ENCODE results near the gene PGAP3. TPM values are rescaled to one million over a fixed set of nuclear protein-coding genes. Genes with fewer than 3 reads are reported as not detected.
"Not testable (repeated sequence)": the region's sequence is repeated elsewhere in the genome, so short reads cannot be mapped to it uniquely, and the experiment has no call there.

The PGAP3 gene, protein sequence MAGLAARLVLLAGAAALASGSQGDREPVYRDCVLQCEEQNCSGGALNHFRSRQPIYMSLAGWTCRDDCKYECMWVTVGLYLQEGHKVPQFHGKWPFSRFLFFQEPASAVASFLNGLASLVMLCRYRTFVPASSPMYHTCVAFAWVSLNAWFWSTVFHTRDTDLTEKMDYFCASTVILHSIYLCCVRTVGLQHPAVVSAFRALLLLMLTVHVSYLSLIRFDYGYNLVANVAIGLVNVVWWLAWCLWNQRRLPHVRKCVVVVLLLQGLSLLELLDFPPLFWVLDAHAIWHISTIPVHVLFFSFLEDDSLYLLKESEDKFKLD
- 5.4 and 13.1 TPM in 2 replicates for total RNA-seq (2014; rRNA removed; shearing (Covaris generic); ENCODE audit: low replicate concordance)

DNA sequence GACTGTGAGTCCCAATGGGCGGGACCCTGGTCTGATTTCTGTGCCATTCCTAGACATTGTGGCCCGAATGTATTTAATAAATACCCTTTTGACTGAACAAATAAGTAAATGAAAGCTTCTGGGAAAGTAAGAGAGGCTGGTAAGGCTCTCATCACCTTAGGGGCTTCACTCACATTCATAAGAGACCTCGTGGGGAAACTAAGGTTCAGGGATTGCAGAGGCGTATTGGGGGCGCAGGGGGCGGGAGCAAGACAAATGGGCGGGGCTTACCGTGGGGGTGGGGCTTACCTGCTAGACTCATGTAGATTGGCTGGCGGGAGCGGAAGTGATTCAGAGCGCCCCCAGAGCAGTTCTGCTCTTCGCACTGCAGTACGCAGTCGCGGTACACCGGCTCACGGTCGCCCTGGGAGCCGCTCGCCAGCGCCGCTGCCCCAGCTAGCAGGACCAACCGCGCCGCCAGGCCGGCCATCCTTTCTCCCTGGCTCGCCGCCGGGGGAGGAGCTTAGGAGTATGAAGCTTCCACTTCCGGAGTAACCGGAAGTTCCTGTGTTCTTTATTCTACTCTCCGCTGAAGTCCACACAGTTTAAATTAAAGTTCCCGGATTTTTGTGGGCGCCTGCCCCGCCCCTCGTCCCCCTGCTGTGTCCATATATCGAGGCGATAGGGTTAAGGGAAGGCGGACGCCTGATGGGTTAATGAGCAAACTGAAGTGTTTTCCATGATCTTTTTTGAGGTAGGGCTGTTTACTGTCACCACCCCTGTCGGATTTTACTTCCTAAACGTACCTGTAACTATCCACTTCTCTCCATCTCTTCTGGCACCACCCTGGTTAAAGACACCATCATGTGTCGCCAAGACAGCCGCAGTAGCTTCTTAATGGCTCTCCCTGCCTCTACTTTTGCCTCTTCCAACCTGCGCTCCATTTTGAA lies at the start of gene PGAP3:
Gene PGAP3, minus strand, starts transcription at position 512 of the 929 bp plus-strand sequence. Its CDS starts 43 bp downstream, at position 469.
- peak; percentile 96 for DNase-seq (ENCODE audit: low read depth)
- in situ Hi-C loops (cut with HindIII; ENCODE audit: low pct_unique_long_range_greater_than_20kb, low sequenced_read_pairs) = loop anchor here (25.0 kb wide), 1 partner anchor 151 kb away; no protein-coding TSS in a partner anchor

DNA sequence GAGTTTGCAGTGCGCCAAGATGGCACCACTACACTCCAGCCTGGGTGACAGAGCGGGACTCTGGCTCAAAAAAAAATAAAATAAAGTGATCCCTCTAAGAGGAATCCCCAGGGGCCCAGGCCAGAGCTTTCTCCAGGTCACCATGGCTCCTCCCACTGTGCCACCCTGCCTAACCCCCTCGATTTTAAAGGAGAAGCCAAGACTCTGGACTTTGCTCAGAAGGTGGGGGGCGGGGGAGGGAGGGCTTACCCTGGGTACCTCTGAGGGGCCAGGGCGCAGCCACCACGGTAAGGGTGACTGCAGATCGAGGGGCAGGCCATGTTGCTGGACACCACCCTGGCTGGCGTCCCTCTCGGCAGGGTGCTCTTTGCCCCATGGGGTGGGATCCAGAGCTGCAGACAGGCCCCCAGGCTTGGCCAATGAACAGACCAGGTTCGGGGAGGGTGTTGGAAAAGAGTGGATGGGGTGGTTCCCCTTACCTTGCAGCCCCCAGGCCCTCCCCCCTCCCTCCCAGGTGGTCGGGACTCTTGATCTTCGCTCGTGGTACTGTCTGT lies 49.4 kb upstream of the PGAP3 start:
- in situ Hi-C loops (cut with HindIII; ENCODE audit: low pct_unique_long_range_greater_than_20kb, low sequenced_read_pairs) = no loop called here
- DNase-seq (ENCODE audit: low read depth) = no peak

DNA sequence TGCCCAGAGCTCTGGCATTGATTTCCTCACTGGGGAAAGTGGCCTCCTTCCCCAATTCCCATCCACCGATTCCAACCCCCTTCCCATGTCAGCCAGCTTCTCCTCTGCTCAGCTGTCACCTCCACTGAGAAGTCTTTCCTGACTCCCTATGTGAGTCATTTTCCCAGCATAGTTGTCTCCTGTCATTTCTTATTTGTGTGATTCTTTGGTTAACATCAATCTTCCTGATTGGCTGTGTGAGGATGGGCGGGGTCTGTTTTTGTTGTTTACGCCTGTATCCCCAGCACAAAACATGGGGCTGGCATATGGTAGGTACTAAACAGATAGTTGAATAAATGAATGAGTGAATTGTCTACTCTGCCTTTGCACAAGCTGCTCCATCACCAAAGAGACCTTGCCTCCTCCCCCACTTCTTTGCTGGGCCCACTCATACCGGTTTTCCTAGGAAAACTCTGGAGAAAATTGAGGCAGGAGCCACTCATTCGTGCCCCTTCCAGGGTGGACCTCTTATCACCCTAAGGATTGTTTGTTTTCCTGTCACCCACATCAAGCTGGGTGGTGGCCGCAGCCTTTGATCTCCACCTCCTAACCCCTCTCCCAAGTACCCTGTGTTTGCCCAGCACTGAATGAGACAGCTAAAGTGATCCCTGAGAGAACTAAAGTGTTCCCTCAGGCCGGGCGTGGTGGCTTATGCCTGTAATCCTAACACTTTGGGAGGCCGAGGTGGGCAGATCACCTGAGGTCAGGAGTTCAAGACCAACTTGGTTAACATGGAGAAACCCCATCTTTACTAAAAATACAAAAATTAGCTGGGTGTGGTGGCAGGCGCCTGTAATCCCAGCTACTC lies 48.7 kb upstream of the PGAP3 start:
- DNase-seq (ENCODE audit: low read depth) = no peak
- in situ Hi-C loops (cut with HindIII; ENCODE audit: low pct_unique_long_range_greater_than_20kb, low sequenced_read_pairs) = no loop called here

DNA sequence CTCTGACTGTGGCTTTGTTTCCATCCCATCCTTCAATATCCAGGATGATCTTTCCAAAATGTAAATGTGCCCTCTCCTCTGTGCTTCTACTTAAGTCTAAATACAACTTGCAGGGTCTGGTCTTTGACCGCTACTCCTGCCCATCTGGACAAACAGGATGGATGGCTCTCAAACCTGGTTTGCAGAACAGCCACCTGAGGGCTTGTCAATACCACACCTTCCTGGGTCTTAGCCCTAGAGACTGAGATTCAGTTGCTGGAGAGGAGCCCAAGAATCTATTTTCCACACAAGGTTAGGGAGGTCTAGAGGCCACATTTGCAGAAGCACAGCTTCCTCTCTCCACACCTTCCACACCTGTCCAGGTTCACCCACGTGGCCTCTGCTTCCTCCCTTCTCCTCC lies 48.0 kb upstream of the PGAP3 start:
- DNase-seq (ENCODE audit: low read depth) = no peak
- in situ Hi-C loops (cut with HindIII; ENCODE audit: low pct_unique_long_range_greater_than_20kb, low sequenced_read_pairs) = no loop called here

DNA sequence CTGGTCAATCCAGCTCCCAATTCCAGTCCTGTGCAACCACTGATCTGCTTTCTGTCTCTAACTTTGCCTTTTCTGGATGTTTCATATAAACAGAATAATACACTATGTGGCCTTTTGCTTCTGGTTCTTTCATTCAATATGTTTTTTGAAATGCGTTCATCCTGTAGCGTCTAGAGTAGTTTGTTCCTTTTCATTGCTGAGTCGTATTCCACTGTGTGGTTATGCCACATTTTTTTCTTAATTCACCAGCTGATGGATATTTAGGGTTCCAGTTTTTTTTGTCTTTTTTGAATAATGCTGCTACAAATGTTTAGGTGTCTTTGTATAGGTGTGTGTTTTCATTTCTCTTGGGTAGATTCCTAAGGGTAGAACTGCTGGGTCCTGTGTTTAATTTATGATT lies 44.7 kb upstream of the PGAP3 start:
- in situ Hi-C loops (cut with HindIII; ENCODE audit: low pct_unique_long_range_greater_than_20kb, low sequenced_read_pairs) = no loop called here
- no peak for DNase-seq (ENCODE audit: low read depth)

DNA sequence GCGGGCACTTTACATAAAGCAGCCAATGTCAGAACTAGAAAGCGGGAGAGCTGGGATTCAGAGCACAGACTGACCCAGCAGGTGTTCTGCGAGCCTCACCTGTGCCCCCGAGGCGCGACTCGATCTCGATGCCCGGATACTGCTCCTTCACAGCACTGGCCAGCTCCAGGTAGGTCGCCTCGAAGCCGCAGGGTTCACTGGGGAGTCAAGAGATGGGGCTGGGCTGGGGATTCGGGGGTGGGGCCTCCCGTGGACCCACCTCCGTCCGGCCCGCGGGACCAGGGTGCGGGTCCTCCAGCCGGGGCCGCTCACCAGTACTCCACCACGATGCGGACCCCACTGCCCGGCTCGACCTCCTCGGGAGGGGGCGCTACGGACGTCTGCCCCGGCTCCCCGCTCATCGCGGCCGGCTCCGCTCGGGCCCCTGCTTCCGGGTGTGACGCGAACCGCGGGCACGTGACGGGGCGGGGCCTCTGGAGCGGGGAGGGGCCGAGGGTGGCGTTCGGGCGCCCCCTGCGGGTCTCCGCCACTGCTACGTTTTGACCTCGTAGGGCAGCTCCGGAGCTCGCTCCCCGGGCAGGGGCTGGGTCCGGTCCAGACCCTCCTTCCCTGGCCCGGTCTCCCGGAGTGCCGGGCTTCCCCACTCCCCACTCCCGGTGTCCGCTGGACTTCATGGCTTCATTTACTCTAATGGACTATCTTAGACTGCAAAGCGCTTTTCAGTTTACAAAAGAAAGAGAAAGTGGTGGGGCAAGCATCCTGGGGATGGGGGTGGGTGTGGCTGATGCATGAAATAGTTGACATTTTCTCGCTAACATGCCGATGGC lies 42.5 kb upstream of the PGAP3 start, which contains the start of gene MIEN1:
Gene MIEN1, minus strand, starts transcription at position 438 of the 827 bp plus-strand sequence. Its CDS starts 37 bp downstream, at position 401.
- DNase-seq (ENCODE audit: low read depth) = peak; percentile 85
- in situ Hi-C loops (cut with HindIII; ENCODE audit: low pct_unique_long_range_greater_than_20kb, low sequenced_read_pairs) = no loop called here

DNA sequence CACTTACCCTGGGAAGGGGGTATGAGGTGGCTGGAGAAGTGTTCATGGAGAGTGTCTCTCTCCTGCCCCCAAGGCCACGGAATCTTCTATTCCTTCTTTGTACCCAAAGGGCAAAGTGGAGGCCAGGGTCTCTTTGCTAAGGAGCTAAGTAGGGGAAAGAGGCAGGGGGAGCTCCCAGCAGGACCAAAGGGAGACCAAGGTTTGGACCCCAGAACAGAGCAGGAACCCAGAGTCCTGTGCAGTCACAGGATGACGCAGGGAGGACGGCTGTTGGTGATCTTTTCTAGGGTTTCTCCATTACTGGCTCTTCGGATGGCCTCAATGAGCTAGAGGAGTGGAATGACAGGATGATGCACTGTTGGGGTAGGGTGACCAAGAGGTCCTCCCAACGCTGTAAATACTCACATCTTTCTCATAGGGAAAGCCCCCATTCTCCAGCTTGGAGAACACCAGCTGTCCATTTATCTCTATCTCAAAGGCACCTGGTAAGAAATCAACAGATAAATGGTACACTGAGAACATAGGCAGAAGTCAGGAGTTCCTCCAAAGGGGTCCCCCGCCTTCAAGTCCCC lies 41.5 kb upstream of the PGAP3 start:
- no peak for DNase-seq (ENCODE audit: low read depth)
- in situ Hi-C loops (cut with HindIII; ENCODE audit: low pct_unique_long_range_greater_than_20kb, low sequenced_read_pairs) = no loop called here

DNA sequence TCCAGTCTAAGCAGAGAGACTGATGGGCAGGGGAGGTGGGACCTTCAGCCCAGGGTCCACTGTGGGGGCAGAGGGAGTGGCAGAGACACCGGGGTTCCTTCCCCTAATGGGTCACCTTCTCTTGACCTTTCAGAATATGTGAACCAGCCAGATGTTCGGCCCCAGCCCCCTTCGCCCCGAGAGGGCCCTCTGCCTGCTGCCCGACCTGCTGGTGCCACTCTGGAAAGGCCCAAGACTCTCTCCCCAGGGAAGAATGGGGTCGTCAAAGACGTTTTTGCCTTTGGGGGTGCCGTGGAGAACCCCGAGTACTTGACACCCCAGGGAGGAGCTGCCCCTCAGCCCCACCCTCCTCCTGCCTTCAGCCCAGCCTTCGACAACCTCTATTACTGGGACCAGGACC lies 39.7 kb upstream of the PGAP3 start:
- DNase-seq (ENCODE audit: low read depth) = no peak
- in situ Hi-C loops (cut with HindIII; ENCODE audit: low pct_unique_long_range_greater_than_20kb, low sequenced_read_pairs) = no loop called here

DNA sequence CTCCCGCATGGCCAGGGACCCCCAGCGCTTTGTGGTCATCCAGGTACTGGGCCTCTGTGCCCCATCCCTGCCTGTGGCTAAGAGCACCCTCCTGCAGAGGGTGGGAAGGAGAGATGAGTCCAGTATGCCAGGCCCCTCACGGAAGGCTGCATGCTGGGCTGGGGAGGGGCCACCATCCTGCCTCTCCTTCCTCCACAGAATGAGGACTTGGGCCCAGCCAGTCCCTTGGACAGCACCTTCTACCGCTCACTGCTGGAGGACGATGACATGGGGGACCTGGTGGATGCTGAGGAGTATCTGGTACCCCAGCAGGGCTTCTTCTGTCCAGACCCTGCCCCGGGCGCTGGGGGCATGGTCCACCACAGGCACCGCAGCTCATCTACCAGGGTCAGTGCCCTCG lies 38.8 kb upstream of the PGAP3 start:
- in situ Hi-C loops (cut with HindIII; ENCODE audit: low pct_unique_long_range_greater_than_20kb, low sequenced_read_pairs) = no loop called here

DNA sequence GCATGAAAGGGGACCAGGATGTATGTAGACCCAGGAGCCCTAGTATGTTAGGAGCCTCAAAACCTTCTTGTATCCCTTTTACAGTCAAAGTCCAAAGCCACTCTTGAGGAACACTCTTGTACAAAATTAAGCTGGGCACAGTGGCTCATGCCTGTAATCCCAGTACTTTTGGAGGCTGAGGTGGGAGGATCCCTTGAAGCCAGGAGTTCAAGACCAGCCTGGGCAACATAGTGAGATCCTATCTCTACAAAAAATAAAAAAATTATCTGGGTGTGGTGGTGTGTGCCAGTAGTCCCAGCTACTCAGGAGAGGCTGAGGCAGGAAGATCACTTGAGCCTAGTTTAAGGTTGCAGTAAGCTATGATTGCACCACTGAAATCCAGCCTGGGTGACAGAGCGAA lies 38.1 kb upstream of the PGAP3 start:
- DNase-seq (ENCODE audit: low read depth); in situ Hi-C loops (cut with HindIII; ENCODE audit: low pct_unique_long_range_greater_than_20kb, low sequenced_read_pairs): not testable (repeated sequence)

More for the DNA sequence above, 38.8 kb upstream of the PGAP3 start:
- DNase-seq (ENCODE audit: low read depth) = no peak

DNA sequence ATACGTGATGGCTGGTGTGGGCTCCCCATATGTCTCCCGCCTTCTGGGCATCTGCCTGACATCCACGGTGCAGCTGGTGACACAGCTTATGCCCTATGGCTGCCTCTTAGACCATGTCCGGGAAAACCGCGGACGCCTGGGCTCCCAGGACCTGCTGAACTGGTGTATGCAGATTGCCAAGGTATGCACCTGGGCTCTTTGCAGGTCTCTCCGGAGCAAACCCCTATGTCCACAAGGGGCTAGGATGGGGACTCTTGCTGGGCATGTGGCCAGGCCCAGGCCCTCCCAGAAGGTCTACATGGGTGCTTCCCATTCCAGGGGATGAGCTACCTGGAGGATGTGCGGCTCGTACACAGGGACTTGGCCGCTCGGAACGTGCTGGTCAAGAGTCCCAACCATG lies 36.9 kb upstream of the PGAP3 start:
- in situ Hi-C loops (cut with HindIII; ENCODE audit: low pct_unique_long_range_greater_than_20kb, low sequenced_read_pairs) = no loop called here
- DNase-seq (ENCODE audit: low read depth) = no peak

DNA sequence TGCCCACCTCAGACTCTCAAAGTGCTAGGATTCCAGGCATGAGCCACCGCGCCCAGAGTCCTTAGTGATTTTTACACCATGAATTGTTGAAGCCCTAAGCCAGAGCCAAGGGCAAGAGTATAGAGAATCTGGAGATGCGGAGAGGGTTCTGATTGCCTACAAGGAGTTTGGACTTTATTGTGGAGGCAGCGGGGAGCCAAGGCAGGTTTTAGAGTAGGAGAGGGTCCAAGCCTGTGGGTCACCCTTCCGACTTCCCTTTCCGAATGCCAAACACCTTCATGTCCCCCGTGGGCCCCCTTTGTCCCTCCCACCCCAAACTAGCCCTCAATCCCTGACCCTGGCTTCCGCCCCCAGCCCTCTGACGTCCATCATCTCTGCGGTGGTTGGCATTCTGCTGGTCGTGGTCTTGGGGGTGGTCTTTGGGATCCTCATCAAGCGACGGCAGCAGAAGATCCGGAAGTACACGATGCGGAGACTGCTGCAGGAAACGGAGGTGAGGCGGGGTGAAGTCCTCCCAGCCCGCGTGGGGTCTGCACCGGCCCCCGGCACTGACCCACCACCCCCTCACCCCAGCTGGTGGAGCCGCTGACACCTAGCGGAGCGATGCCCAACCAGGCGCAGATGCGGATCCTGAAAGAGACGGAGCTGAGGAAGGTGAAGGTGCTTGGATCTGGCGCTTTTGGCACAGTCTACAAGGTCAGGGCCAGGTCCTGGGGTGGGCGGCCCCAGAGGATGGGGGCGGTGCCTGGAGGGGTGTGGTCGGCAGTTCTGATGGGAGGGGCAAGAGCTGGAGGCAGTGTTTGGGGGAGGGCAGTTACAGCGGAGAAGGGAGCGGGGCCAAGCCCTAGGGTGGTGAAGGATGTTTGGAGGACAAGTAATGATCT lies 35.4 kb upstream of the PGAP3 start:
- no peak for DNase-seq (ENCODE audit: low read depth)
- in situ Hi-C loops (cut with HindIII; ENCODE audit: low pct_unique_long_range_greater_than_20kb, low sequenced_read_pairs) = no loop called here

DNA sequence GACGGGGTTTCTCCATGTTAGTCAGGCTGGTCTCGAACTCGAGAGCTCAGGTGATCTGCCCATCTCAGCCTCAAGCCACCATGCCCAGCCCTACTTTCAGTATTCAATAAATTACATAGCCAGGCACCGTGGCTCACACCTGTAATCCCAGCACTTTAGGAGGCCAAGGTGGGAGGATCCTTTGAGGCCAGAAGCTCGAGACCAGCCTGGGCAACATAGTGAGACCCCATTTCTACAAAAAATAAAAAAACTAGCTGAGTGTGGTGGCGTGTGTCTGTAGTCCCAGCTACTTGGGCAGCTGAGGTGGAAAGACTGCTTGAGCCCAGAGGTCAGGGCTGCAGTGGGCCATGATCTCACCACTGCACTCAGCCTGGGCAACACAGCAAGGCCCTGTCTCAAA lies 34.2 kb upstream of the PGAP3 start:
- no peak for DNase-seq (ENCODE audit: low read depth)
- in situ Hi-C loops (cut with HindIII; ENCODE audit: low pct_unique_long_range_greater_than_20kb, low sequenced_read_pairs) = no loop called here

DNA sequence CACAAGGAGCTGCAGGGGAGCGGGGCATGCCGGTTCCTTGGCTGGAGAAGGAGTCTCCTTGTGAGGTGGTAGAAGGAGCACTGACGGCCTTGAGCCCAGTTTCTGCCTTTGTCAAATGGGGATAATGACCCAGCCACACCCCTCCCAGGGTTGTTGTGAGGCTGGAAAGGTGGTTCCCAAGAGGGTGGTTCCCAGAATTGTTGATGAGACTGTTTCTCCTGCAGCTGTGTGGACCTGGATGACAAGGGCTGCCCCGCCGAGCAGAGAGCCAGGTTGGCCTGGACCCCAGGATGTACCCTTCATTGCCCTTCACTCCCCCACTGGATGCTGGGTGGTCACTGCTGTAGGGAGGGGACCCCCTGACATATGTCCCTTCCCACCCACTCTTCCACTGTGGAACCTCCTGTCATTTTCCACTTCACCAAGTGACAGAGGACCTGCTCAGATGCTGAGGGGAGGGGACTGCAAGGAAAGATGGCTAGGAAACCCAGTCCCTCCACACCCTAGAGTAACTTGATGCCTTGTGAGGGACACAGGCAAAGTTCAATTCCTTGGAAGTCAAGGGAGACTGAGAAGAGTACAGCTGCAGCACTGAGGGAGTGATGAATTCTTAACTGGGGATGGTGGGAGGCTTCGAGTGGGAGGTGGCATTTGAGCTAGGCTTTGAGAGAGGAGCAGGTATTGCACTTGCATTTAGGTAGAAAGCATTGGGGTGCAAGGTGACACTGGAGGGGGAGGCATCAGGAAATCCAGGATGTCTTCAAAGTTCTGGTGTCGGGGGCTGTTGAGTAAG lies 31.9 kb upstream of the PGAP3 start:
- no peak for DNase-seq (ENCODE audit: low read depth)
- in situ Hi-C loops (cut with HindIII; ENCODE audit: low pct_unique_long_range_greater_than_20kb, low sequenced_read_pairs) = no loop called here

DNA sequence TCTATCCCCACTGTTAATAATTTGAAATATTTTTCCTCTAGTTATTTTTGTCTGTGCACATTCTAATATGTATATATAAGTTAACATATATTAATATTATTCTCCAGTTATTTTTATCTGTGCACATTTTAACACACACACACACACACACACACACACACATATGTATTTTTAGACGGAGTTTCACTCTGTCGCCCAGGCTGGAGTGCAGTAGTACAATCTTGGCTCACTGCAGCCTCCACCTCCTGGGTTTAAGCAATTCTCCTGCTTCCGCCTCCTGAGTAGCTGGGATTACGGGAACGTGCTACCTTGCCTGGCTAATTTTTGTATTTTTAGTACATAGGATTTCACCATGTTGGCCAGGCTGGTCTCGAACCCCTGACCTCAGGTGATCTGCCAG lies 29.8 kb upstream of the PGAP3 start:
- no peak for DNase-seq (ENCODE audit: low read depth)
- in situ Hi-C loops (cut with HindIII; ENCODE audit: low pct_unique_long_range_greater_than_20kb, low sequenced_read_pairs) = no loop called here
